ENCODE results near the gene GALNT9. TPM values are rescaled to one million over a fixed set of nuclear protein-coding genes. Genes with fewer than 3 reads are reported as not detected.

Gene GALNT9
- total RNA-seq, 1 donor from 2014 or later: 1.6 TPM

GRCh38 chr12:132182206-132182710 is 147.1 kb downstream of the GALNT9 start:
- Mint-ChIP-seq H3K36me3 (no peaks in the 10 kb centered on the region), H3K4me3 (no peak overlapping the region), H3K27ac (no peak overlapping the region), H3K9me3 (no peaks in the 10 kb centered on the region), H3K27me3 (peaks cover 80% of the 10 kb centered on the region), H3K4me1 (ENCODE audit: unreplicated experiment) (no peaks in the 10 kb centered on the region)
- DNase-seq (ENCODE audit: extremely low spot score, unreplicated experiment): no peak
- no peak for TF ChIP-seq CTCF (conservative IDR thresholded peaks at IDR 0.05)

GRCh38 chr12:132181570-132182200 is 147.7 kb downstream of the GALNT9 start:
- Mint-ChIP-seq H3K9me3 (no peaks in the 10 kb centered on the region), H3K4me3 (no peak overlapping the region), H3K27me3 (peaks cover 81% of the 10 kb centered on the region), H3K4me1 (ENCODE audit: unreplicated experiment) (no peaks in the 10 kb centered on the region), H3K27ac (no peak overlapping the region), H3K36me3 (no peaks in the 10 kb centered on the region)
- DNase-seq (ENCODE audit: extremely low spot score, unreplicated experiment): no peak
- no peak for TF ChIP-seq CTCF (conservative IDR thresholded peaks at IDR 0.05)

- TF ChIP-seq CTCF (conservative IDR thresholded peaks at IDR 0.05): no peak
- no peaks in the 10 kb centered on the region for H3K4me1 Mint-ChIP-seq (ENCODE audit: unreplicated experiment)
- no peaks in the 10 kb centered on the region for H3K9me3 Mint-ChIP-seq
- H3K4me3 Mint-ChIP-seq: no peak overlapping the region
- no peak overlapping the region for H3K27ac Mint-ChIP-seq
- H3K36me3 Mint-ChIP-seq: no peaks in the 10 kb centered on the region
- H3K27me3 Mint-ChIP-seq: peaks cover 73% of the 10 kb centered on the region
- no peak for DNase-seq (ENCODE audit: extremely low spot score, unreplicated experiment)
Observed at GRCh38 chr12:132180648-132181546, 148.5 kb downstream of the GALNT9 start.

GRCh38 chr12:132179431-132180362 is 149.7 kb downstream of the GALNT9 start:
- Mint-ChIP-seq H3K27ac (no peak overlapping the region), H3K4me3 (no peak overlapping the region), H3K27me3 (peaks cover 63% of the 10 kb centered on the region), H3K9me3 (no peaks in the 10 kb centered on the region), H3K36me3 (no peaks in the 10 kb centered on the region), H3K4me1 (ENCODE audit: unreplicated experiment) (peaks cover 2% of the 10 kb centered on the region)
- no peak for DNase-seq (ENCODE audit: extremely low spot score, unreplicated experiment)
- no peak for TF ChIP-seq CTCF (conservative IDR thresholded peaks at IDR 0.05)

GRCh38 chr12:132178801-132179401 is 150.5 kb downstream of the GALNT9 start:
- peaks cover 60% of the 10 kb centered on the region for H3K27me3 Mint-ChIP-seq
- no peak overlapping the region for H3K4me3 Mint-ChIP-seq
- H3K36me3 Mint-ChIP-seq: no peaks in the 10 kb centered on the region
- DNase-seq (ENCODE audit: extremely low spot score, unreplicated experiment): no peak
- peaks cover 5% of the 10 kb centered on the region for H3K4me1 Mint-ChIP-seq (ENCODE audit: unreplicated experiment)
- no peak overlapping the region for H3K27ac Mint-ChIP-seq
- no peaks in the 10 kb centered on the region for H3K9me3 Mint-ChIP-seq
- TF ChIP-seq CTCF (conservative IDR thresholded peaks at IDR 0.05): no peak
